OCI-LY3 (cell line): Measurements from ENCODE around the gene GALNT18.

Experiments used
- H2AFZ ChIP-seq: fragments of 200-600, 300-600 bp; shearing (Covaris generic); 2 replicates; pipeline ENCODE4 v1.6.0; 2014; ENCODE audit warnings: antibody characterized with exemption, low read depth, low read length
- H3K27ac ChIP-seq: fragments of 200-600, 300-600 bp; sonication (generic); 2 replicates; pipeline ENCODE4 v1.5.1; 2014; ENCODE audit warnings: mild to moderate bottlenecking, low read length, moderate library complexity, mixed read lengths
- H3K27me3 ChIP-seq: fragments of 200-600, 300-600 bp; sonication (generic); 2 replicates; pipeline ENCODE4 v1.6.1; 2014; ENCODE audit warnings: low read depth, low read length, mixed read lengths
- H3K36me3 ChIP-seq: fragments of 200-600, 300-600 bp; sonication (generic); replicated peaks from 2 replicates; pipeline ENCODE3; 2014; ENCODE audit warnings: low read depth, low read length, mixed read lengths
- H3K4me1 ChIP-seq: fragments of 300-600, 200-600 bp; sonication (generic); 2 replicates; pipeline ENCODE4 v1.6.1; 2014; ENCODE audit warnings: low read length, mixed read lengths
- H3K4me2 ChIP-seq: fragments of 200-600, 300-600 bp; sonication (generic); 2 replicates; pipeline ENCODE4 v1.6.1; 2014; ENCODE audit warnings: low read length, mixed read lengths
- H3K4me3 ChIP-seq: fragments of 300-600, 200-600 bp; sonication (generic); 2 replicates; pipeline ENCODE4 v1.5.1; 2014; ENCODE audit warnings: antibody characterized with exemption, mild to moderate bottlenecking, low read length, moderate library complexity
- H3K79me2 ChIP-seq: fragments of 300-600, 200-600 bp; shearing (Covaris generic); 2 replicates; pipeline ENCODE4 v1.6.1; 2014; ENCODE audit warnings: mild to moderate bottlenecking, low read length, mixed read lengths
- H3K9ac ChIP-seq: fragments of 300-600, 200-600 bp; shearing (Covaris generic); 2 replicates; pipeline ENCODE4 v1.6.0; 2014; ENCODE audit warnings: mild to moderate bottlenecking, low read length, moderate library complexity
- H3K9me3 ChIP-seq: fragments of 200-600, 300-600 bp; shearing (Covaris generic); 2 replicates; pipeline ENCODE4 v1.6.1; 2014; ENCODE audit warnings: low read length, mixed read lengths; ENCODE audit not compliant: insufficient read depth
- H4K20me1 ChIP-seq: fragments of 200-600, 300-600 bp; sonication (generic); 2 replicates; pipeline ENCODE4 v1.6.1; 2016; ENCODE audit warnings: low read length, mixed read lengths; ENCODE audit not compliant: insufficient read depth
- CTCF ChIP-seq: fragments of 200-600, 300-600 bp; sonication (generic); IDR thresholded peaks from 2 replicates; pipeline ENCODE4 v1.5.1; 2014; ENCODE audit warnings: antibody characterized with exemption, low read length, low read depth
- EZH2phosphoT487 ChIP-seq: fragments of 200-600 bp; shearing (Covaris generic); IDR thresholded peaks from 2 replicates; pipeline ENCODE4 v1.6.1; 2018; ENCODE audit warnings: antibody characterized with exemption, mixed run types, low read depth

The GALNT18 gene

GRCh38 chr11:11430431-11430830, 191.4 kb downstream of the GALNT18 start:
- Histone ChIP-seq H3K4me1 (no peaks in the 10 kb centered on the region), H3K36me3 (no peaks in the 10 kb centered on the region), H2AFZ (no peak overlapping the region), H3K4me2 (no peak overlapping the region), H3K9ac (no peak overlapping the region), H3K27ac (no peak overlapping the region), H4K20me1 (no peaks in the 10 kb centered on the region; the same call in 1 of the 2 replicates), H3K79me2 (no peaks in the 10 kb centered on the region), H3K9me3 (no peaks in the 10 kb centered on the region), H3K27me3 (0 out of 2 replicates have a peak, but pooled peaks cover 3% of the 10 kb centered on the region), H3K4me3 (no peak overlapping the region)
- TF ChIP-seq EZH2phosphoT487 (no peak), CTCF (no peak)

GRCh38 chr11:11428714-11429113, 193.1 kb downstream of the GALNT18 start:
- no peak overlapping the region for H3K4me2 ChIP-seq
- H4K20me1 ChIP-seq: no peaks in the 10 kb centered on the region; the same call in 1 of the 2 replicates
- no peak for TF ChIP-seq CTCF
- no peak for TF ChIP-seq EZH2phosphoT487

GRCh38 chr11:11427542-11427941, 194.3 kb downstream of the GALNT18 start:
- Histone ChIP-seq H3K27me3 (0 out of 2 replicates have a peak, but pooled peaks cover 3% of the 10 kb centered on the region), H4K20me1 (no peaks in the 10 kb centered on the region; the same call in 1 of the 2 replicates), H3K36me3 (no peaks in the 10 kb centered on the region), H3K4me1 (no peaks in the 10 kb centered on the region), H3K4me3 (no peak overlapping the region), H3K79me2 (no peaks in the 10 kb centered on the region), H3K9ac (no peak overlapping the region), H3K9me3 (no peaks in the 10 kb centered on the region), H3K27ac (no peak overlapping the region), H3K4me2 (no peak overlapping the region), H2AFZ (no peak overlapping the region)
- TF ChIP-seq CTCF (no peak), EZH2phosphoT487 (no peak)

More at GRCh38 chr11:11428714-11429113, 193.1 kb downstream of the GALNT18 start:
- H2AFZ ChIP-seq: no peak overlapping the region
- no peaks in the 10 kb centered on the region for H3K4me1 ChIP-seq
- no peaks in the 10 kb centered on the region for H3K79me2 ChIP-seq
- no peak overlapping the region for H3K4me3 ChIP-seq
- no peaks in the 10 kb centered on the region for H3K9me3 ChIP-seq
- no peaks in the 10 kb centered on the region for H3K36me3 ChIP-seq
- H3K27me3 ChIP-seq: 0 out of 2 replicates have a peak, but pooled peaks cover 3% of the 10 kb centered on the region
- H3K27ac ChIP-seq: no peak overlapping the region
- H3K9ac ChIP-seq: no peak overlapping the region

GRCh38 chr11:11427140-11427539, 194.7 kb downstream of the GALNT18 start:
- no peaks in the 10 kb centered on the region for H3K9me3 ChIP-seq
- no peaks in the 10 kb centered on the region for H3K36me3 ChIP-seq
- no peak overlapping the region for H3K4me2 ChIP-seq
- H4K20me1 ChIP-seq: no peaks in the 10 kb centered on the region; the same call in 1 of the 2 replicates
- H3K79me2 ChIP-seq: no peaks in the 10 kb centered on the region
- H2AFZ ChIP-seq: no peak overlapping the region
- 0 out of 2 replicates have a peak, but pooled peaks cover 3% of the 10 kb centered on the region for H3K27me3 ChIP-seq
- TF ChIP-seq EZH2phosphoT487: no peak
- no peak for TF ChIP-seq CTCF
- H3K27ac ChIP-seq: no peak overlapping the region
- no peak overlapping the region for H3K9ac ChIP-seq
- no peaks in the 10 kb centered on the region for H3K4me1 ChIP-seq
- H3K4me3 ChIP-seq: no peak overlapping the region
